Prostate gland (tissue), 2 donors: Measurements from ENCODE around the gene CCNJ. TPM values are rescaled to one million over a fixed set of nuclear protein-coding genes. Genes with fewer than 3 reads are reported as not detected.
A peak's percentile ranks its signal among the peaks of the same experiment; 100 is the strongest.

Source experiments
- DNase-seq: peaks from one replicate; pipeline ENCODE4 v3.0.0-alpha.2; 2019; ENCODE audit warnings: low spot score
- H3K27ac ChIP-seq, 2 donors: fragments of 200-600 bp; sonication (generic); 2 replicates each; pipeline ENCODE4 v1.5.1; 2017 to 2019
- H3K27me3 ChIP-seq: fragments of 200-600 bp; sonication (generic); replicated peaks from 2 replicates; pipeline ENCODE4 v1.5.1; 2019; ENCODE audit not compliant: insufficient read depth
- H3K36me3 ChIP-seq, 2 donors: fragments of 200-600 bp; sonication (generic); 1 replicate in 1 of 2; 2 replicates in 1 of 2; pipeline versions ENCODE4 v1.5.1 to v1.8.1; 2017 to 2019
- H3K4me1 ChIP-seq: fragments of 200-600 bp; sonication (generic); replicated peaks from 2 replicates; pipeline ENCODE4 v1.5.1; 2019
- H3K4me3 ChIP-seq, 2 donors: fragments of 200-600 bp; sonication (generic); 2 replicates each; pipeline ENCODE4 v1.5.1; 2017 to 2019
- H3K9me3 ChIP-seq: fragments of 200-600 bp; sonication (generic); 2 replicates; pipeline ENCODE4 v1.5.1; 2017
- POLR2A ChIP-seq: fragments of 450-650 bp; IDR thresholded peaks from one replicate; pipeline ENCODE4 v1.6.1; 2016; ENCODE audit warnings: antibody characterized with exemption, mild to moderate bottlenecking
- POLR2AphosphoS5 ChIP-seq: sonication (generic); formaldehyde crosslinking; IDR thresholded peaks from one replicate; pipeline ENCODE4 v1.6.1; 2017; ENCODE audit warnings: antibody characterized with exemption
- WGBS: methylation state at CpG from one replicate; pipeline ENCODE4 v1.1.5; 2018; 5-methylcytosine and 5-hydroxymethylcytosine counted together
- intact Hi-C: fragments of 100-400 bp; cut with DNase I; formaldehyde crosslinking; loops from one replicate; pipeline ENCODE4 v1.14.2; 2022
- total RNA-seq, 2 donors: library from RNA; depleted of rRNA; stranded (reverse); fragments of >200 nt; gene quantifications; one replicate each; pipeline ENCODE4 v1.1.0, GENCODE V29; 2016
- TF ChIP-seq, protein P1 (sequence below), 4 experiments: fragments of 200-600 bp in 2 of 4; fragments of 450-650 bp in 2 of 4; sonication (generic) in 2 of 4; IDR thresholded peaks; 1 replicate in 3 of 4; 2 replicates in 1 of 4; pipeline ENCODE4 v1.5.1; 2016 to 2019; ENCODE audit warnings: antibody characterized with exemption in 4 of 4, mild to moderate bottlenecking in 2 of 4, moderate library complexity in 2 of 4

The CCNJ gene
- total RNA-seq, 2 donors from 2014 or later, result 6.3 to 7.5 TPM

DNA sequence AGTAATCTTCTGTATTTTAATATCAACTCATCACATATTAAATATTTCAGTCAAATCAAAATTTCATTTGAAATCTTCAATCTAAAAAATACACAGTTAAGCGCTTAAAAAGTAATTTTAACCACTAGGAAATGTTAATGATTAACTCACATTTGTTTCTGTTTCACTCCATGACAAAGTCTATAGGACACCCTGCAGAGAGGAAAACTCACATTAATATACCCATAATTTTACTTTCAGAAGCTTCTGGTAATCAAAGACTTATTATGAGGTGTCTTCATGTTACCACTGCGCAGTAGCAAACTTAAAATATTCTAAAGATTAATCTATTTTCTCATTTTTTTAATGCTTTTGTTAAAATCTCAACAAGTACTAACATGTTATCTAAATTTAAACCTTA is 45.7 kb downstream of the CCNJ start:
- peak overlapping the region; percentile 67 to 69 for H3K4me3 ChIP-seq
- TF ChIP-seq POLR2A, result no peak
- H3K27ac ChIP-seq, result no peak overlapping the region

DNA sequence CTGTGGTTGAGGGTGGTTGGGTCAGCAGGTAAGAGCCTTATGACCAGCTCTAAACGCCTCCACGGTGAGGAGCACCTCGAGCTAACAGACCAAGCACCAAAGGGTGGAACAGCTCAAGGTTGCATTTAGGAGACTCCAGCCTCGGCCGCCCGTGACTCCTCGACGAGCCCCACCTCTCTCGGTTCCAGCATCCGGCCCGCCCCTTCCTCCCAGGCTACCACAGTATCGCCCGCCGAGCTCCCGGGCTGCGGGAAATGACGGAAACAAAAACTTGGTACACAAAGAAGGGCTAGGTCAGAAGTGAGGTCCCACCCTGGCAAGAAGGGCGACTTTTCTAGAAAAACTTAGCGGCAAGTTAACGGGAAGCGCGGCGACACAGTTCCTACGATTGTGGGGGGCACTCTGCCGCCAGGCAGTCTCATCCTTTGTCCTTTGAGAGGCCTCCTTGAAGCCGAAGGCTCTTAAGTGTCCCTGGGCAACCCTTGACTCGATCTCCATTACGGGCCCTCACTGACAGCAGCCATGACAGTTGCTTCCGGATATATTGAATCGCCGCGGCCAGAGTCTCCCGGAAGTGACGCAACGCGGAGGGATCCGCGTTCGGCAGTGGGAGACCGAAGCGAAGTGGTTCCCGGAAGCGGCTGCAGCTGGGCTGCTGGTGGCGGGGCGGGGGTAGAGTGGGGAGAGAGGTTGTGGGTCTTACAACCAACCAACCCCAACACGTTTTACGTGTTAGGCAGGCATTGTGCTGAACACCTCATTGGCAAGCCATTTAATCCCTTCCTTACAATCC is 46.5 kb downstream of the CCNJ start:
- peak; percentile 80 for DNase-seq
- Histone ChIP-seq H3K4me1 (no peaks in the 10 kb centered on the region), H3K27ac (peak overlapping the region; percentile 86 to 92), H3K27me3 (peaks cover 3% of the 10 kb centered on the region), H3K4me3 (peak overlapping the region; percentile 67 to 69), H3K9me3 (no peaks in the 10 kb centered on the region), H3K36me3 (no peaks in the 10 kb centered on the region)
- TF ChIP-seq, protein P1, sequence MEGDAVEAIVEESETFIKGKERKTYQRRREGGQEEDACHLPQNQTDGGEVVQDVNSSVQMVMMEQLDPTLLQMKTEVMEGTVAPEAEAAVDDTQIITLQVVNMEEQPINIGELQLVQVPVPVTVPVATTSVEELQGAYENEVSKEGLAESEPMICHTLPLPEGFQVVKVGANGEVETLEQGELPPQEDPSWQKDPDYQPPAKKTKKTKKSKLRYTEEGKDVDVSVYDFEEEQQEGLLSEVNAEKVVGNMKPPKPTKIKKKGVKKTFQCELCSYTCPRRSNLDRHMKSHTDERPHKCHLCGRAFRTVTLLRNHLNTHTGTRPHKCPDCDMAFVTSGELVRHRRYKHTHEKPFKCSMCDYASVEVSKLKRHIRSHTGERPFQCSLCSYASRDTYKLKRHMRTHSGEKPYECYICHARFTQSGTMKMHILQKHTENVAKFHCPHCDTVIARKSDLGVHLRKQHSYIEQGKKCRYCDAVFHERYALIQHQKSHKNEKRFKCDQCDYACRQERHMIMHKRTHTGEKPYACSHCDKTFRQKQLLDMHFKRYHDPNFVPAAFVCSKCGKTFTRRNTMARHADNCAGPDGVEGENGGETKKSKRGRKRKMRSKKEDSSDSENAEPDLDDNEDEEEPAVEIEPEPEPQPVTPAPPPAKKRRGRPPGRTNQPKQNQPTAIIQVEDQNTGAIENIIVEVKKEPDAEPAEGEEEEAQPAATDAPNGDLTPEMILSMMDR (IDR thresholded peaks at IDR 0.05), result no peak
- peak; percentile 87 for TF ChIP-seq POLR2AphosphoS5
- WGBS, result 10% methylated on average over 46 of the region's 47 CpGs
- intact Hi-C loops, result loop anchor here (1.0 kb wide), 1 partner anchor 39 kb away; no protein-coding TSS in a partner anchor

More for the DNA sequence above, 45.7 kb downstream of the CCNJ start:
- intact Hi-C loops, result no loop called here
- 73% methylated on average over 2 of the region's 2 CpGs for WGBS
- no peak for DNase-seq
- H3K4me1 ChIP-seq, result no peaks in the 10 kb centered on the region
- H3K36me3 ChIP-seq, result no peaks in the 10 kb centered on the region
- H3K27me3 ChIP-seq, result peaks cover 3% of the 10 kb centered on the region
- no peaks in the 10 kb centered on the region for H3K9me3 ChIP-seq

DNA sequence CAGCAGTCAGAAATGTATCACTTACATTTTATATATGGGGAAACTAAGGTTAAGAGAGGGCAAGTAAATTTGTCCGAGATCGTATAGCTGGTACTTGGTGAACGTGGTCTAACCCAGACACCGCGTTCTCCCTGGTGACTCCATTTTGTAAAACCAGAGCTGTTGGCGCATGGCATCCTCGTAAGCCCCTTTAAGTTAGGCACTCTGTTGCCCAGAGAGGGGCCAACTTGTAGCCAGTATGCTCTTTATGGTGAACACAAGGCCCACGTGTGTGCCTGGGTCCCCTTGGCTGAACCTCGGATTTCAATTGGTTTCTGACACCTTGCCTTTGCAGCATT is 47.0 kb downstream of the CCNJ start:
- no peak for DNase-seq
- peak overlapping the region; percentile 86 to 92 for H3K27ac ChIP-seq
- H3K9me3 ChIP-seq, result no peaks in the 10 kb centered on the region
- 82% methylated on average over 9 of the region's 9 CpGs for WGBS
- intact Hi-C loops, result loop anchor here (1.0 kb wide), 1 partner anchor 39 kb away; no protein-coding TSS in a partner anchor
- H3K36me3 ChIP-seq, result no peaks in the 10 kb centered on the region
- H3K4me1 ChIP-seq, result no peaks in the 10 kb centered on the region
- peaks cover 3% of the 10 kb centered on the region for H3K27me3 ChIP-seq
- TF ChIP-seq POLR2AphosphoS5, result no peak
- TF ChIP-seq, protein P1 (IDR thresholded peaks at IDR 0.05), result no peak
- no peak for TF ChIP-seq POLR2A
- peak overlapping the region; percentile 67 to 69 for H3K4me3 ChIP-seq

DNA sequence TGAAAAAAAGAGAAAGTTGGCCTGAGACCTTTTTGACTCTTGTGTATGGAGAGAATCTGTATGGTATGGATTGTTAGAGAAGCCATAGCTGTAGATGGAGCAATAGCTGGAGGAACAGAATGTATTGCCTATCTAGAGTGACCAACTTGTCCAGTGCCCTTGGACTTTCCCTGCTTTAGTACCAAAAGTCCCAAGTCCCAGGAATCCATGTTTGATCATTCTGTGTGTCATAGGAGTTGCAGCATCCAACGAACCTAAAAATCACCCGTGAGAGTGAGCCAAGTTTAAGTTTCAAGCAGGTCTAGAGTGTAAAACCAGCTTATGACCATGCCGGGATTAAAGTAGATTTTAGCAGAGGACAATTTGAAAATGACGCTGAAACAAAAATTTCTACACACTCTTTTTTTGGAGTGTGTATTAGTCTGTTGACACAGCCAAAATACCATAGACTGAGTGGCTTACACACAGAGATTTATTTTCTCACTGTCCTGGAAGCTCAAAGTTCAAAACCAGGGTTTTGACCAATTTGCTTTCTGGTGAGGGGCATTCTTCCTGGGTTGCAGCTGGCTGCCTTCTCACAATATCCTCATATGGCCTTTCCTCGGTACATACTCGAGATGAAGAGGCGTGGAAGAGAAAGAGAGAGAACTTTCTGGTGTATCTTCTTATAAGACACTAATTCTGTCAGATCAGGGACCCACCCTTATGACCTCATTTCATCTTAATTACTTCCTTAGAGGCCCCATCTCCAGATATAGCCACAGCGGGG is 49.8 kb downstream of the CCNJ start:
- 95% methylated on average over 8 of the region's 8 CpGs for WGBS
- no peaks in the 10 kb centered on the region for H3K36me3 ChIP-seq
- TF ChIP-seq, protein P1 (IDR thresholded peaks at IDR 0.05), result no peak
- TF ChIP-seq POLR2AphosphoS5, result no peak
- no peak for TF ChIP-seq POLR2A
- H3K27ac ChIP-seq, result no peak overlapping the region
- no peaks in the 10 kb centered on the region for H3K9me3 ChIP-seq
- DNase-seq, result no peak
- H3K27me3 ChIP-seq, result peaks cover 6% of the 10 kb centered on the region
- H3K4me3 ChIP-seq, result no peak overlapping the region
- intact Hi-C loops, result no loop called here
- H3K4me1 ChIP-seq, result no peaks in the 10 kb centered on the region

DNA sequence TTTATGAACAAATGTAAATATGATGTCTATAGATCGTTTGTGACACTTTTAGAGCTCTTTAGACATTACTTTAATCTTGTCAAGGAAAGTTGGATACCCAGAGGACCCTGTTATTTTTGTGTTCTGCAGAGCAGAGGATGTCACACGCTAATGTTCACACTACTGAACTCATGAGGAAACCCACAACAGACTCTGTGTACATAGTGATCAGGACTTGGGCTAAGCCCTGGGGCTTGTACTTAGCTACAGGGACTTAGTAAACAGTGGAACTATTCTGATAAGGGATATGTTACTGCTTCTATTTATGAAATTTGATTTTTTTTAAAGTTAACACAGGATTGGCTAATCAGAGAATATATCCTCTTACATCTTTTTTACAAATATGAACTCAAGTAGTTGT is 50.6 kb downstream of the CCNJ start:
- H3K9me3 ChIP-seq, result no peaks in the 10 kb centered on the region
- no peak overlapping the region for H3K27ac ChIP-seq
- 62% methylated on average over 2 of the region's 2 CpGs for WGBS
- DNase-seq, result no peak
- intact Hi-C loops, result no loop called here
- H3K27me3 ChIP-seq, result peaks cover 6% of the 10 kb centered on the region
- H3K4me1 ChIP-seq, result no peaks in the 10 kb centered on the region
- H3K4me3 ChIP-seq, result no peak overlapping the region
- H3K36me3 ChIP-seq, result no peaks in the 10 kb centered on the region
- TF ChIP-seq POLR2AphosphoS5, result no peak
- TF ChIP-seq POLR2A, result no peak
- TF ChIP-seq, protein P1 (IDR thresholded peaks at IDR 0.05), result no peak
